H1 (cell line): Measurements from ENCODE around the gene CSF2RB. TPM values are rescaled to one million over a fixed set of nuclear protein-coding genes. Genes with fewer than 3 reads are reported as not detected.

Source experiments
- POLR2AphosphoS5 ChIP-seq: IDR thresholded peaks from 2 replicates; pipeline ENCODE4 v1.6.1; 2011; ENCODE audit warnings: low read depth, low read length
- polyA plus RNA-seq, 7 experiments: library from polyadenylated mRNA; depleted of rRNA in 3 of 7; stranded (reverse) in 5 of 7; unstranded in 2 of 7; fragments of >200 nt in 5 of 7; fragments of 200-250 nt in 2 of 7; gene quantifications; 1 replicate in 5 of 7; 2 replicates in 1 of 7; 4 replicates in 1 of 7; pipeline versions ENCODE4 v1.2.1 to v1.2.3, GENCODE V29; 2011 to 2013; ENCODE audit warnings: missing spikeins in 2 of 7, mixed read lengths in 2 of 7
- total RNA-seq: library from RNA; stranded (reverse); fragmentation: NEBNext Ultra II Directional; extraction: Animal tissue kit (Norgen Biotek cat#: 25700); gene quantifications from 2 replicates; pipeline ENCODE4 v1.2.1, GENCODE V29; 2021

Gene CSF2RB
- total and polyA plus RNA-seq, 2 of the 8 experiments (the other 6 are each of a cell fraction or from before 2014, with no cell fraction given): not detected

GRCh38 chr22:36916034-36916433 is 2.6 kb downstream of the CSF2RB start (continued):
- TF ChIP-seq POLR2AphosphoS5: no peak
